Heart right ventricle (tissue), 16 donors: Measurements from ENCODE around the gene PRAMEF5. TPM values are rescaled to one million over a fixed set of nuclear protein-coding genes. Genes with fewer than 3 reads are reported as not detected.
"Not testable (repeated sequence)": the region's sequence is repeated elsewhere in the genome, so short reads cannot be mapped to it uniquely, and the experiment has no call there.

Experiments
- ATAC-seq, 8 donors: fragments of 200-7000 bp; cut with Tn5 transposase; one replicate each; pipeline ENCODE4 v1.9.1; 2020; ENCODE audit warnings: mild to moderate bottlenecking in 8 of 8, moderate library complexity in 8 of 8, moderate number of reproducible peaks in 1 of 8
- DNase-seq, 2 donors: peaks; one replicate each; pipeline ENCODE4 v3.0.0-alpha.2; 2020
- H3K27ac ChIP-seq, 10 donors: fragments of 200-600 bp; sonication (generic) in 2 of 10; one replicate each; pipeline versions ENCODE4 v1.5.0 to v1.8.0; 2020 to 2022; ENCODE audit warnings: mild to moderate bottlenecking in 3 of 10
- H3K27me3 ChIP-seq, 7 donors: fragments of 200-600 bp; one replicate each; pipeline ENCODE4 v1.8.0; 2021 to 2022; ENCODE audit warnings: mild to moderate bottlenecking in 2 of 7
- H3K36me3 ChIP-seq, 9 donors: fragments of 200-600 bp; sonication (generic) in 1 of 9; one replicate each; pipeline versions ENCODE4 v1.5.0 to v1.8.0; 2020 to 2022; ENCODE audit warnings: mild to moderate bottlenecking in 2 of 9
- H3K4me1 ChIP-seq, 9 donors: fragments of 200-600 bp; sonication (generic) in 1 of 9; one replicate each; pipeline versions ENCODE4 v1.5.0 to v1.8.0; 2020 to 2022; ENCODE audit warnings: mild to moderate bottlenecking in 4 of 9
- H3K4me3 ChIP-seq, 10 donors: fragments of 200-600 bp; sonication (generic) in 2 of 10; one replicate each; pipeline versions ENCODE4 v1.5.0 to v1.8.0; 2020 to 2022; ENCODE audit warnings: mild to moderate bottlenecking in 7 of 10, moderate library complexity in 2 of 10
- H3K9me3 ChIP-seq, 11 donors: fragments of 200-600 bp in 10 of 11; sonication (generic) in 2 of 11; one replicate each; pipeline versions ENCODE4 v1.5.0 to v1.8.0; 2013 to 2022; ENCODE audit warnings: mild to moderate bottlenecking in 2 of 11, control low read depth in 1 of 11, moderate library complexity in 1 of 11
- WGBS, 2 donors: extraction: QIAGEN DNeasy Blood & Tissue Kit; methylation state at CpG; one replicate each; pipeline ENCODE4 v1.1.7; 2013; ENCODE audit warnings: inconsistent platforms in 1 of 2; 5-methylcytosine and 5-hydroxymethylcytosine counted together
- intact Hi-C, 10 donors: fragments of 100-400 bp; cut with DNase I; formaldehyde crosslinking; loops; one replicate each; pipeline versions ENCODE4 v1.11.1 to v1.14.2; 2022
- polyA plus RNA-seq, 2 donors: library from polyadenylated mRNA; stranded (reverse); fragments of 200-250 nt; gene quantifications; one replicate each; pipeline ENCODE4 v1.2.3, GENCODE V29; 2013
- total RNA-seq, 10 donors: library from RNA; stranded (reverse); fragmentation: NEBNext Ultra II Directional in 3 of 10; extraction: Animal tissue kit (Norgen Biotek cat#: 25700) in 3 of 10; gene quantifications; one replicate each; pipeline versions ENCODE4 v1.2.1 to v1.2.4, GENCODE V29; 2021 to 2023
- TF ChIP-seq, protein P1 (sequence below), 9 donors: fragments of 200-600 bp; sonication (generic) in 2 of 9; IDR thresholded peaks; one replicate each; pipeline versions ENCODE4 v1.5.0 to v1.8.0; 2021 to 2022; ENCODE audit warnings: antibody characterized with exemption in 9 of 9, mild to moderate bottlenecking in 5 of 9, moderate library complexity in 1 of 9
- donor health status: Arrhythmogenic right ventricular cardiomyopathy.
- donor health status: ischemic (EF 13 %, LVEDD 7.1; RV severe dilation, severe dysfunction).
- donor health status: healthy with polysubstance abuse.
- donor health status: DM: no; HTN: yes; CAD: no.
- donor health status: DM: no; HTN: no; CAD: no.
- donor health status: ischemic (EF 25% LVEDD 6.9; RV normal size, moderate dysfunction).
- donor health status: ischemic (EF 25% LVEDD 5.7; RV mildly dilated, moderate dysfunction).
- donor health status: healthy.
- donor health status: DM: yes; HTN: yes; CAD: no.
- donor health status: Ischemic cardiomyopathy.
- donor health status: ischemic (EF 35%, LVEDD 5.7; RV mildly dilated, moderate dysfunction).
- donor health status: nonischemic (EF 11% LVEDD 7.7; RV severe dilation, severe dysfunction).
- donor health status: DM: yes; HTN: yes; CAD: no.
- donor health status: PGD.
- donor health status: ischemic (EF 29% LVEDD 5.4; RV normal size, mild dysfunction).
- donor health status: nonischemic (EF 23%, LVEDD 6.1; RV moderate dilation, normal function).

PRAMEF5 gene
- total and polyA plus RNA-seq, 12 donors, result not detected

DNA sequence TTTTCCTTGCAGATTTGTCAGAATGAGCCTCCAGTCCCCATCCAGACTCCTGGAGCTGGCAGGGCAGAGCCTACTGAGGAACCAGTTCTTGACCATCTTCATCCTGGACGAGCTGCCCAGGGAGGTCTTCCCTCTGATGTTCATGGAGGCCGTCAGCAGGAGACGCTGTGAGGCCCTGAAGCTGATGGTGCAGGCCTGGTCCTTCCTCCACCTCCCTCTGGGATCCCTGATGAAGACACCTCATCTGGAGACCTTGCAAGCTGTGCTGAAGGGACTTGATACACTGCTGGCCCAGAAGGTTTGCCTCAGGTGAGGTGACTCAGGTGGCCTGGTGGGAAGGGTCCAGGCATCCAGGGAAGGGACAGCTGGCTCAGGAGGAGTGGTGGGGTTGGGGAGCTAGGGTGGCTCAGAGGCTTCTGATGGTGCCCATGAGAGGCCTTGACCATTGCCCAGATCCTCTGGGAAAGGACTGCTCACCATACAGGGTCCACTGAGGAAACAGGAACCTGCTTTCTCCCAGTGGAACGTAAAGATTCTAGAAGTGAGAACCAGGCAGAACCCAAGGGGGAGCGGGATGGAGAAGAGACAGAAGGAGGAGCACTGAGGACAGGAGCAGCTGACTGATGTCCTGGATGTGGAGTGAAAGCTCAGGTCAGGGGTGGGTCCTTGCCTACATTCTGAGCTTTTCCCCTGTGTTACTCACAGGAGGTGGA is 8.0 kb upstream of the PRAMEF5 start:
- ATAC-seq, DNase-seq, H3K36me3 ChIP-seq, H3K4me1 ChIP-seq, H3K4me3 ChIP-seq, intact Hi-C loops, H3K27ac ChIP-seq, H3K9me3 ChIP-seq: not testable (repeated sequence)
- WGBS, 2 donors, result 66 to 77% methylated on average over 5 of the region's 5 CpGs
- H3K27me3 ChIP-seq, result peaks cover 0 to 24% (median 9%) of the 10 kb centered on the region in 7 donors

DNA sequence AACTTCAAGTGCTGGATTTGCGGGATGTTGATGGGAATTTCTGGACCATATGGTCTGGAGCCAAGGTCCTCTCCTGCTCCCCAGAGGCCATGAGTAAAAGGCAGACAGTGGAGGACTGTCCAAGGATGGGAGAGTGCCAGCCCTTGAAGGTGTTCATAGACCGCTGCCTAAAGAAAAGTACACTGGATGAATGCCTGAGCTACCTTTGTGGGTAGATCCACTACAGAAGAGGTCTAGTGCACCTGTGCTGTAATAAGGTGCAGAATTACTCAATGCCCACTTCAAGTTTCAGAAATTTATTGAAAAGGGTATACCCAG is 7.5 kb upstream of the PRAMEF5 start:
- H3K27ac ChIP-seq, ATAC-seq, intact Hi-C loops, DNase-seq, H3K9me3 ChIP-seq, H3K36me3 ChIP-seq, H3K4me3 ChIP-seq, H3K4me1 ChIP-seq: not testable (repeated sequence)
- WGBS, 2 donors, result 63 to 80% methylated on average over 2 of the region's 2 CpGs
- H3K27me3 ChIP-seq, result peaks cover 0 to 24% (median 9%) of the 10 kb centered on the region in 7 donors

DNA sequence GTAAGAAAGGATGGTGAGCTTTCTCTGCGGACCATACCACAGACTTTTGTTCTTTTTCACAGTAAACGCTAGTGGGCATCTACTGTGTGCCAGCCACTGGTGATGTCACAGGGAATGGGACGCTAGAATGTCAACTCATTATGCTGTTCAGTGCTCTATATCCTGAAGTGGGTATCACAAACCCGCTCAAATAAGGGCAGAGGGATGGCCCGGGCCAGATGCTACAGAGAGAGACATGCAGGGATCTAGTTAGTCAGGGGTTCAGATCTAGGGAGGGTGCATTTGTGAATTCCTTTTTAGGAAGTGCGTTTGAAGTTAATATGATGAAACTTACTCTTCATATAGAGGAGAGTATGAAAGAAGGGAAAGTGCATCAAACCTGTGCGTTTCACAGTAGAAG is 6.9 kb upstream of the PRAMEF5 start:
- H3K27me3 ChIP-seq, result peaks cover 0 to 18% (median 6%) of the 10 kb centered on the region in 7 donors
- H3K4me3 ChIP-seq, H3K27ac ChIP-seq, DNase-seq, intact Hi-C loops, H3K9me3 ChIP-seq, H3K36me3 ChIP-seq, ATAC-seq, H3K4me1 ChIP-seq: not testable (repeated sequence)
- WGBS, 2 donors, result 74 to 75% methylated on average over 6 of the region's 7 CpGs

DNA sequence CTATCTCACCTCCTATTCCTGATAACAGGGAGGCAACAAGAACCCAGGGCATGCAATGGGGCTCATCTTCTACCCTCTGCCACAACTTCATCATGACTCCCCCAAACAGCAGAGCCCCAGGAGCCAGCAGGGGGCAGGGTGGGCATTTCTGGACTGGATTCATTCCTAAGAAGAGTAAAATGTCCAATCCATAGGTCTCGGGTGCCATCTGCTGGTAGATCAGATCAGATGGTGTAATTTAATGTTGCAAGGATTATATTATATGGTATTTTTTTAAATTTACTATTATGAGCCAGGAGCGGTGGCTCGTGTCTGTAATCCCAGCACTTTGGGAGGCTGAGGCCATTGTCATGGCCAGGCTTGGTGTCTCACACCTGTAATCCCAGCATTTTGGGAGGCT is 11.1 kb downstream of the PRAMEF5 start:
- 24 to 31% methylated on average over 2 of the region's 3 CpGs for WGBS, 2 donors
- H3K9me3 ChIP-seq, H3K36me3 ChIP-seq, intact Hi-C loops, DNase-seq, H3K4me3 ChIP-seq, H3K27me3 ChIP-seq, ATAC-seq, H3K4me1 ChIP-seq, H3K27ac ChIP-seq: not testable (repeated sequence)

DNA sequence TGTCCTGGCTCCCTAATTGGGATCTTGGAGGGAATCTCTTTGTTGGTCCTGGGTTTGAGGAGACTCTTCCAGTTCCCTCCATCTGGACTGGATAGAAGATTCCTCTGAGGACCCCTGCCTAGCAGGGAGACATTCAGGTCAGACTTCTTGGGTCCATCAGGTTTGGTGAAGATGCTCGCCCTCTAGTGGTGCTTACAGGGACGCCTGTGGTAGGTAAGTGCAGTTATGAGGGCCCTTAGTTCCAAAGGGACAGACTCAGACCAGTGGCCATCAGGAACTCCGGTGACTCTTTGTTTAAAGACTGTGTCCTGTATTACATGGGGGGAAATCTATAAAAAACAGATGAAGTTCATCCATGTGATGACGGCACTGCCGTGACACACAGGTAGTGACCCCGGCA is 23.0 kb downstream of the PRAMEF5 start:
- DNase-seq, H3K4me1 ChIP-seq, ATAC-seq, H3K27me3 ChIP-seq, H3K27ac ChIP-seq, H3K36me3 ChIP-seq, H3K4me3 ChIP-seq, H3K9me3 ChIP-seq, intact Hi-C loops: not testable (repeated sequence)
- TF ChIP-seq, protein P1, sequence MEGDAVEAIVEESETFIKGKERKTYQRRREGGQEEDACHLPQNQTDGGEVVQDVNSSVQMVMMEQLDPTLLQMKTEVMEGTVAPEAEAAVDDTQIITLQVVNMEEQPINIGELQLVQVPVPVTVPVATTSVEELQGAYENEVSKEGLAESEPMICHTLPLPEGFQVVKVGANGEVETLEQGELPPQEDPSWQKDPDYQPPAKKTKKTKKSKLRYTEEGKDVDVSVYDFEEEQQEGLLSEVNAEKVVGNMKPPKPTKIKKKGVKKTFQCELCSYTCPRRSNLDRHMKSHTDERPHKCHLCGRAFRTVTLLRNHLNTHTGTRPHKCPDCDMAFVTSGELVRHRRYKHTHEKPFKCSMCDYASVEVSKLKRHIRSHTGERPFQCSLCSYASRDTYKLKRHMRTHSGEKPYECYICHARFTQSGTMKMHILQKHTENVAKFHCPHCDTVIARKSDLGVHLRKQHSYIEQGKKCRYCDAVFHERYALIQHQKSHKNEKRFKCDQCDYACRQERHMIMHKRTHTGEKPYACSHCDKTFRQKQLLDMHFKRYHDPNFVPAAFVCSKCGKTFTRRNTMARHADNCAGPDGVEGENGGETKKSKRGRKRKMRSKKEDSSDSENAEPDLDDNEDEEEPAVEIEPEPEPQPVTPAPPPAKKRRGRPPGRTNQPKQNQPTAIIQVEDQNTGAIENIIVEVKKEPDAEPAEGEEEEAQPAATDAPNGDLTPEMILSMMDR (IDR thresholded peaks at IDR 0.05), result peak in 1 of 9 donors; percentile 8
- 50 to 51% methylated on average over 2 to 4 of the region's 6 CpGs for WGBS, 2 donors

DNA sequence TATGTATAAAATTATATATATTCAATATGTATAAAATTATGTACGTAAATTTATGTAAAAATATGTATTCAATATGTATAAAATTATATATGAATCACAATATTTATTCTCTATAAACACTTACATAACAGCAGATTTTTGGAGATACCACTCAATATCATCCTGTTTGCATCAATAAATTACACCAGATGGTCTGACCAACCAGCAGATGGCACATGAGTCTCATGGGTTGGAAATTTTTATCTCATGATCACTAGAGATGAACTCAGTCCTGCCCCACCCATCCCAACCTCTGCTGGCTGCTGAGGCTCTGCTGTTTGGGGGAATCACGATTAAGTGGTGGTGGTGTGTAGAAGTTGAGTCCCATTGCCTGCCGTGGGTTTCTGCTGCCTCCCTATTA is 25.6 kb downstream of the PRAMEF5 start:
- intact Hi-C loops, H3K4me1 ChIP-seq, H3K4me3 ChIP-seq, DNase-seq, H3K27me3 ChIP-seq, H3K9me3 ChIP-seq, ATAC-seq, H3K36me3 ChIP-seq, H3K27ac ChIP-seq: not testable (repeated sequence)
- 71 to 72% methylated on average over 3 of the region's 3 CpGs for WGBS, 2 donors

DNA sequence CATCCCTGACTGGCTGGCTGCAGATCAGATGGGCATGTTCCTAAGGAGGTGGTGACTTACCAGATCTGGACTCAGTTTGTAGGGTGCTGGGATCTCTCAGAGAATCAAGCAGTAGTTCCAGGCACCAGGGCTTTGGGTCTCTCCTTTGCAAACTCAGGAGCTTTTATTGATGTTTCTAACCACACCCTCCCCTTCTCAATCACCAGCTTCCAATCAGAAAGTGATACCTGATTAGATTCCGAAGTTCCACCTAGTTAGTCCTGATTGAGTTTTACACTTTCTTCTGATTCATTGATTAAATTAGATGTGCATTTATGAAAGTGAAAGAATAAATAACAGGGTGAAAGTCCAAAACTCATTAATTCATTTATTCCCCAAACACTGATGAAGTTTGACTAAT is 31.0 kb downstream of the PRAMEF5 start, which contains the start of gene PRAMEF8:
TSS of gene PRAMEF8 (minus strand) at position 101 of the 400 bp plus-strand sequence. CDS start 1,046 bp downstream, outside the sequence.
- H3K27ac ChIP-seq, ATAC-seq, DNase-seq, H3K36me3 ChIP-seq, H3K9me3 ChIP-seq, H3K4me3 ChIP-seq, intact Hi-C loops, H3K4me1 ChIP-seq, H3K27me3 ChIP-seq: not testable (repeated sequence)
- WGBS, 2 donors, result no CpG with 5 or more reads among the region's 1 CpG

DNA sequence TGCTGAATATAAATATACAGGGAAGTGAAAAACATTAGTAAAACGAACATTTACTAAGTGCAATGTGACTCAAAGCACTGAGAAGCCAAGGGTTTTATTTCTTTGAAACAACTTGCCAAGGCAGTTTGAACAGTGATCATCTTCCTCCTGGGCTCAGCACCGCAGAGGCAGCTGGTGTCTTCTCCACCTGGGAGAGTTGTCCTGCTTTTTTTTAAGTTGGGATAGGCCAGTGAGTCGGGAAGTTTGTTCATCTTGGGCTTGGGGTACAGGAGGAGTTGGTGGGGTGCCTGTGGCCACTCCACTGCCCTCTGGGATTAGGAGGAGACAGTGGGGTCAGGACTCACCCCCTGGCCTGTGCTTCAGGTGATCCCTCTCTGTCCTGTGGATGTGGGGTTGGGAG is 35.0 kb downstream of the PRAMEF5 start:
- H3K27me3 ChIP-seq, H3K9me3 ChIP-seq, intact Hi-C loops, DNase-seq, H3K4me3 ChIP-seq, H3K27ac ChIP-seq, ATAC-seq, H3K4me1 ChIP-seq, H3K36me3 ChIP-seq: not testable (repeated sequence)
- WGBS, 2 donors, result 59 to 76% methylated on average over 1 to 2 of the region's 3 CpGs

DNA sequence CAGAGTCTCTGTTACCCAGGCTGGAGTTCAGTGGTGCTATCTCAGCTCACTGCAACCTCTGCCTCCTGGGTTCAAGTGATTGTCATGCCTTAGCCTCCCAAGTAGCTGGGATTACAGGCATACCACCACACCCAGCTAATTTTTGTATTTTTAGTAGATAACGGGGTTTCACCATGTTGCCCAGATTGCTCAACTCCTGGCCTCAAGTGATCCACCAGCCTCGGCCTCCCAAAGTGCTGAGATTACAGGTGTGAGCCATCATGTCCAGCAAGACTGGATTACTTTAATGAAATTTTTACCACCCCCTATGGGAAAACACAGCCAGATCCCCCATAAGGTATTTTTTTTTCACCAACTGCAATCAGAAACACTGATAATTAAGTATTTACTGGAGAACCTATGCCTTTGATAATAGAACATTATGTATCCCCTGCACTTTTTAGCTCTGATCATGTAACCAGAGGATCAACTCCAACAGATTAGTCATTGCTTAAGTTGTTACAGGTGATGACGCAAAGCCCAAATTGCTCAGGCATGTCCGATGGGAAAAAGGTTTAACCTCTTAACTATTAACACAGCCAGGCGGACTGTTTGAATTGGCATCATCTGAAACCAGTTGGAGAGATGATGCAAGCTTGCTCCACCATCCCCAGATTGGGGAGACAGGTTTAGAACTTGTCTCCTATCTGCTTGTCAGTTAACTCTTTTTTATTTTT is 43.4 kb downstream of the PRAMEF5 start:
- H3K27ac ChIP-seq, H3K9me3 ChIP-seq, H3K36me3 ChIP-seq, ATAC-seq, H3K27me3 ChIP-seq, H3K4me1 ChIP-seq, intact Hi-C loops, DNase-seq, H3K4me3 ChIP-seq: not testable (repeated sequence)
- WGBS, 2 donors, result 89 to 93% methylated on average over 2 of the region's 5 CpGs

DNA sequence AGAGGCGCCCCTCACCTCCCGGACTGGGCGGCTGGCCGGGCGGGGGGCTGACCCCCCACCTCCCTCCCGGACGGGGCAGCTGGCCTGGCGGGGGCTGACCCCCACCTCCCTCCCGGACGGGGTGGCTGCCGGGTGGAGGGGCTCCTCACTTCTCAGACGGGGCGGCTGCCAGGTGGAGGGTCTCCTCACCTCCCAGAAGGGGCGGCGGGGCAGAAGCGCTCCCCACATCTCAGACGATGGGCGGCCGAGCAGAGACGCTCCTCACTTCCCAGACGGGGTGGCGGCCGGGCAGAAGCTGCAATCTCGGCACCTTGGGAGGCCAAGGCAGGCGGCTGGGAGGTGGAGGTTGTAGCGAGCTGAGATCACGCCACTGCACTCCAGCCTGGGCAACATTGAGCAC is 44.7 kb downstream of the PRAMEF5 start:
- H3K9me3 ChIP-seq, H3K27ac ChIP-seq, DNase-seq, H3K4me3 ChIP-seq, H3K4me1 ChIP-seq, H3K36me3 ChIP-seq, H3K27me3 ChIP-seq, ATAC-seq, intact Hi-C loops: not testable (repeated sequence)
- WGBS, 2 donors, result 98% methylated on average over 9 of the region's 27 CpGs; no CpG with 5 or more reads in 1 of the 2 donors
